HG03354 (cell line): ENCODE measurements around the gene NSD2.
A peak's percentile ranks its signal among the peaks of the same experiment; 100 is the strongest.
"Not testable (repeated sequence)": the region's sequence is repeated elsewhere in the genome, so short reads cannot be mapped to it uniquely, and the experiment has no call there.

Experiments
- ATAC-seq: cut with Tn5 transposase; IDR thresholded peaks from one replicate; pipeline ENCODE4 v1.9.1; 2021; ENCODE audit warnings: mild to moderate bottlenecking; ENCODE audit not compliant: unreplicated experiment, poor library complexity, severe bottlenecking

Gene NSD2

GRCh38 chr4:1990348-1990645 lies 119.1 kb downstream of the NSD2 start:
- no peak for ATAC-seq

GRCh38 chr4:1990676-1991075 lies 119.5 kb downstream of the NSD2 start:
- no peak for ATAC-seq

- no peak for ATAC-seq
These were observed 119.9 kb downstream of the NSD2 start for GRCh38 chr4:1991087-1991486.

GRCh38 chr4:1991596-1992434 lies 120.6 kb downstream of the NSD2 start:
- no peak for ATAC-seq

GRCh38 chr4:1992468-1993168 lies 121.4 kb downstream of the NSD2 start:
- ATAC-seq = no peak

GRCh38 chr4:1993169-1993516 lies 122.0 kb downstream of the NSD2 start:
- no peak for ATAC-seq

GRCh38 chr4:1993718-1994516 lies 122.7 kb downstream of the NSD2 start:
- not testable (repeated sequence) for ATAC-seq

- ATAC-seq = no peak
These were observed 123.7 kb downstream of the NSD2 start for GRCh38 chr4:1994938-1995337.

GRCh38 chr4:1996866-1997611 lies 125.8 kb downstream of the NSD2 start:
- no peak for ATAC-seq

- ATAC-seq = no peak
These were observed 126.5 kb downstream of the NSD2 start for GRCh38 chr4:1997712-1998111.

GRCh38 chr4:1998296-1998695 lies 127.1 kb downstream of the NSD2 start:
- ATAC-seq = no peak

GRCh38 chr4:1999308-1999707 lies 128.1 kb downstream of the NSD2 start:
- not testable (repeated sequence) for ATAC-seq

GRCh38 chr4:2003361-2003760 lies 132.2 kb downstream of the NSD2 start:
- not testable (repeated sequence) for ATAC-seq

- no peak for ATAC-seq
These were observed 135.2 kb downstream of the NSD2 start for GRCh38 chr4:2006367-2006766.

GRCh38 chr4:2006956-2007653 lies 135.9 kb downstream of the NSD2 start:
- no peak for ATAC-seq

- no peak for ATAC-seq
These were observed 136.8 kb downstream of the NSD2 start for GRCh38 chr4:2007804-2008670.

GRCh38 chr4:2008671-2008920 lies 137.4 kb downstream of the NSD2 start:
- ATAC-seq = no peak

- ATAC-seq = peak; percentile 83
These were observed 137.9 kb downstream of the NSD2 start, which contains the start of gene NELFA for GRCh38 chr4:2008921-2009650. Gene NELFA (minus strand): TSS chr4:2008974. CDS start chr4:2008959, 15 bp downstream.
